Liver (tissue), 9 donors: ENCODE data around the gene COL15A1. TPM values are rescaled to one million over a fixed set of nuclear protein-coding genes. Genes with fewer than 3 reads are reported as not detected.

ENCODE experiments used
- DNase-seq: peaks from one replicate; pipeline ENCODE4 v3.0.0-alpha.2; 2017; ENCODE audit warnings: low spot score
- H3K27ac ChIP-seq, 2 donors: one replicate each; pipeline ENCODE4 v1.7.0; 2013; ENCODE audit warnings: inconsistent platforms in 2 of 2, low read length in 2 of 2, control low read depth in 1 of 2, low read depth in 1 of 2, mild to moderate bottlenecking in 1 of 2
- H3K27me3 ChIP-seq, 4 donors: one replicate each; pipeline versions ENCODE4 v1.6.1 to v1.7.0; 2013; ENCODE audit warnings: low read length in 3 of 4, inconsistent platforms in 1 of 4, mild to moderate bottlenecking in 1 of 4, moderate library complexity in 1 of 4; ENCODE audit not compliant: control insufficient read depth in 4 of 4, insufficient read depth in 4 of 4
- H3K36me3 ChIP-seq, 4 donors: one replicate each; pipeline versions ENCODE4 v1.6.1 to v1.7.0; 2013; ENCODE audit warnings: low read length in 3 of 4, mild to moderate bottlenecking in 3 of 4, low read depth in 1 of 4, moderate library complexity in 1 of 4; ENCODE audit not compliant: control insufficient read depth in 4 of 4, insufficient read depth in 3 of 4
- H3K4me1 ChIP-seq, 4 donors: one replicate each; pipeline versions ENCODE4 v1.6.1 to v1.7.0; 2013; ENCODE audit warnings: low read length in 3 of 4, mild to moderate bottlenecking in 3 of 4, moderate library complexity in 1 of 4; ENCODE audit not compliant: control insufficient read depth in 4 of 4, insufficient read depth in 4 of 4
- H3K4me3 ChIP-seq, 3 donors: one replicate each; pipeline versions ENCODE4 v1.6.1 to v1.7.0; 2013; ENCODE audit warnings: low read length in 3 of 3, control low read depth in 1 of 3, low read depth in 1 of 3, mild to moderate bottlenecking in 1 of 3
- H3K9ac ChIP-seq, 2 donors: one replicate each; pipeline ENCODE4 v1.7.0; 2013; ENCODE audit warnings: low read length in 2 of 2, mild to moderate bottlenecking in 2 of 2, moderate library complexity in 2 of 2, control low read depth in 1 of 2, low read depth in 1 of 2
- H3K9me3 ChIP-seq, 4 donors: one replicate each; pipeline versions ENCODE4 v1.6.1 to v1.7.0; 2013; ENCODE audit warnings: low read length in 3 of 4; ENCODE audit not compliant: control insufficient read depth in 4 of 4
- ATF3 ChIP-seq: IDR thresholded peaks from 2 replicates; pipeline ENCODE4 v1.6.1; 2016; ENCODE audit warnings: antibody characterized with exemption
- CTCF ChIP-seq: fragments of 150-350 bp; IDR thresholded peaks from 2 replicates; pipeline ENCODE4 v1.5.1; 2017; ENCODE audit warnings: improper control_type of control experiment, low read depth, low read length; ENCODE audit not compliant: missing input control
- EGR1 ChIP-seq, 2 donors: IDR thresholded peaks; 2 replicates each; pipeline ENCODE4 v1.6.1; 2016 to 2018; ENCODE audit warnings: antibody characterized with exemption in 2 of 2, low read depth in 2 of 2
- FOXA1 ChIP-seq: IDR thresholded peaks from 2 replicates; pipeline ENCODE4 v1.6.1; 2016; ENCODE audit warnings: antibody characterized with exemption
- FOXA2 ChIP-seq: IDR thresholded peaks from 2 replicates; pipeline ENCODE4 v1.6.1; 2016; ENCODE audit warnings: antibody characterized with exemption
- GABPA ChIP-seq, 2 donors: IDR thresholded peaks in 1 of 2; conservative IDR thresholded peaks in 1 of 2; 2 replicates each; pipeline ENCODE4 v1.6.1; 2016; ENCODE audit warnings: antibody characterized with exemption in 2 of 2, mild to moderate bottlenecking in 1 of 2, moderate library complexity in 1 of 2
- HNF4A ChIP-seq, 2 donors: conservative IDR thresholded peaks; 2 replicates each; pipeline ENCODE4 v1.6.1; 2016; ENCODE audit warnings: antibody characterized with exemption in 2 of 2, mild to moderate bottlenecking in 2 of 2
- HNF4G ChIP-seq: IDR thresholded peaks from 2 replicates; pipeline ENCODE4 v1.6.1; 2016; ENCODE audit warnings: antibody characterized with exemption
- NR2F2 ChIP-seq: IDR thresholded peaks from 2 replicates; pipeline ENCODE4 v1.6.1; 2016; ENCODE audit warnings: antibody characterized with exemption
- REST ChIP-seq: IDR thresholded peaks from 2 replicates; pipeline ENCODE4 v1.6.1; 2016; ENCODE audit warnings: antibody characterized with exemption, mild to moderate bottlenecking
- RXRA ChIP-seq, 2 donors: IDR thresholded peaks; 2 replicates each; pipeline ENCODE4 v1.6.1; 2017 to 2018; ENCODE audit warnings: antibody characterized with exemption in 2 of 2, mild to moderate bottlenecking in 1 of 2
- SP1 ChIP-seq: IDR thresholded peaks from 2 replicates; pipeline ENCODE4 v1.6.1; 2018; ENCODE audit warnings: antibody characterized with exemption, mild to moderate bottlenecking
- TAF1 ChIP-seq: conservative IDR thresholded peaks from 2 replicates; pipeline ENCODE4 v1.6.1; 2016; ENCODE audit warnings: antibody characterized with exemption, mild to moderate bottlenecking
- YY1 ChIP-seq: IDR thresholded peaks from 2 replicates; pipeline ENCODE4 v1.6.1; 2016; ENCODE audit warnings: antibody characterized with exemption, mild to moderate bottlenecking
- ZBTB33 ChIP-seq: IDR thresholded peaks from 2 replicates; pipeline ENCODE4 v1.6.1; 2016; ENCODE audit warnings: antibody characterized with exemption
- WGBS: extraction: QIAGEN DNeasy Blood & Tissue Kit; methylation state at CpG from one replicate; pipeline ENCODE4 v1.1.7; 2013; 5-methylcytosine and 5-hydroxymethylcytosine counted together
- polyA plus RNA-seq, 2 donors: library from polyadenylated mRNA; stranded (reverse) in 1 of 2; unstranded in 1 of 2; fragments of 200-250 nt in 1 of 2; fragments of >200 nt in 1 of 2; fragmentation: Nextera tagmentation in 1 of 2; extraction: Ambion mirVana in 1 of 2; gene quantifications; one replicate each; pipeline versions ENCODE4 v1.2.1 to v1.2.3, GENCODE V29; 2013 to 2015
- total RNA-seq, 2 donors: library from RNA; depleted of rRNA; stranded (reverse); fragments of >200 nt; gene quantifications; one replicate each; pipeline ENCODE4 v1.2.3, GENCODE V29; 2014
- donor health status: healthy.
- donor health status: healthy.
- donor health status: healthy.
- donor health status: healthy.
- donor health status: healthy.

The COL15A1 gene
- total and polyA plus RNA-seq, 4 donors: 0.10 to 0.42 (median 0.24) TPM

GRCh38 chr9:98897745-98898144 is 46.0 kb upstream of the COL15A1 start:
- Histone ChIP-seq H3K36me3 (no peaks in the 10 kb centered on the region), H3K4me3 (no peak overlapping the region), H3K27ac (no peak overlapping the region), H3K27me3 (peaks cover 0 to 6% (median 3%) of the 10 kb centered on the region in 4 donors), H3K9me3 (peaks cover 0 to 2% (median under 1%) of the 10 kb centered on the region in 4 donors), H3K9ac (no peak overlapping the region), H3K4me1 (no peaks in the 10 kb centered on the region)
- DNase-seq: no peak
- WGBS: 55% methylated on average over 1 of the region's 1 CpG
- TF ChIP-seq TAF1 (no peak), FOXA1 (no peak), SP1 (no peak), HNF4A (conservative IDR thresholded peaks at IDR 0.05) (no peak), CTCF (no peak), REST (no peak), ATF3 (no peak), ZBTB33 (no peak), HNF4G (no peak), RXRA (IDR thresholded peaks at IDR 0.05) (no peak), YY1 (no peak), GABPA (IDR thresholded peaks at IDR 0.05 in 1 of 2, conservative IDR thresholded peaks at IDR 0.05 in 1 of 2) (no peak), FOXA2 (no peak), NR2F2 (no peak), EGR1 (IDR thresholded peaks at IDR 0.05; ENCODE audit: low read depth in 2 of 2) (no peak)

- no peak overlapping the region for H3K27ac ChIP-seq
- H3K4me1 ChIP-seq: no peaks in the 10 kb centered on the region
- H3K36me3 ChIP-seq: no peaks in the 10 kb centered on the region
- no peak for DNase-seq
- no peak overlapping the region for H3K4me3 ChIP-seq
- peaks cover 0 to 2% (median under 1%) of the 10 kb centered on the region in 4 donors for H3K9me3 ChIP-seq
- no peak for TF ChIP-seq YY1
- no peak for TF ChIP-seq TAF1
- no peak for TF ChIP-seq NR2F2
- TF ChIP-seq EGR1 (IDR thresholded peaks at IDR 0.05; ENCODE audit: low read depth in 2 of 2): no peak
- no peak for TF ChIP-seq ZBTB33
- no peak for TF ChIP-seq ATF3
- no peak for TF ChIP-seq RXRA (IDR thresholded peaks at IDR 0.05)
- WGBS: 63% methylated on average over 4 of the region's 4 CpGs
- no peak overlapping the region for H3K9ac ChIP-seq
- H3K27me3 ChIP-seq: peaks cover 0 to 6% (median 2%) of the 10 kb centered on the region in 4 donors
Observed at GRCh38 chr9:98899408-98900056, 44.2 kb upstream of the COL15A1 start.
